DND-41 (cell line): Measurements from ENCODE around the gene ADAMTS19.

Experiments
- ATAC-seq: fragments of 200-7000 bp; cut with Tn5 transposase; 3 replicates; pipeline ENCODE4 v1.9.1; 2021; ENCODE audit warnings: low read depth; ENCODE audit not compliant: insufficient read depth
- DNase-seq: peaks from one replicate; pipeline ENCODE4 v3.0.0-alpha.2; 2020
- H2AFZ ChIP-seq: 2 replicates; pipeline ENCODE4 v1.6.0; 2012; ENCODE audit warnings: low read depth, low read length
- H3K27ac ChIP-seq: 2 replicates; pipeline ENCODE4 v1.5.1; 2012; ENCODE audit warnings: low read length, inconsistent platforms
- H3K27me3 ChIP-seq: fragments of 200-600 bp; sonication (generic); 2 replicates; pipeline ENCODE4 v1.6.0; 2012; ENCODE audit warnings: low read length, mild to moderate bottlenecking, inconsistent platforms; ENCODE audit not compliant: insufficient read depth, poor library complexity
- H3K36me3 ChIP-seq: 2 replicates; pipeline ENCODE4 v1.5.1; 2012; ENCODE audit warnings: low read length, inconsistent platforms; ENCODE audit not compliant: insufficient read depth
- H3K4me1 ChIP-seq: 2 replicates; pipeline ENCODE4 v1.5.1; 2012; ENCODE audit warnings: mild to moderate bottlenecking, low read length; ENCODE audit not compliant: insufficient read depth
- H3K4me2 ChIP-seq: 2 replicates; pipeline ENCODE4 v1.6.0; 2012; ENCODE audit warnings: mild to moderate bottlenecking, moderate library complexity, low read length, inconsistent platforms; ENCODE audit not compliant: insufficient read depth
- H3K4me3 ChIP-seq, 2 experiments: fragments of 200-600 bp in 1 of 2; shearing (Covaris generic) in 1 of 2; 2 replicates each; pipeline ENCODE4 v1.5.1; 2012 to 2016; ENCODE audit warnings: inconsistent platforms in 2 of 2, low read length in 2 of 2, mild to moderate bottlenecking in 2 of 2, low read depth in 1 of 2, moderate library complexity in 1 of 2
- H3K79me2 ChIP-seq: 2 replicates; pipeline ENCODE4 v1.6.0; 2012; ENCODE audit warnings: low read length, inconsistent platforms; ENCODE audit not compliant: insufficient read depth
- H3K9ac ChIP-seq: 2 replicates; pipeline ENCODE4 v1.6.0; 2012; ENCODE audit warnings: low read depth, mild to moderate bottlenecking, inconsistent platforms, low read length, moderate library complexity
- H3K9me3 ChIP-seq: 2 replicates; pipeline ENCODE4 v1.5.1; 2012; ENCODE audit warnings: low read length, moderate library complexity, mild to moderate bottlenecking, inconsistent platforms; ENCODE audit not compliant: insufficient read depth, severe bottlenecking
- H4K20me1 ChIP-seq: 2 replicates; pipeline ENCODE4 v1.6.0; 2012; ENCODE audit warnings: low read length; ENCODE audit not compliant: insufficient read depth
- CTCF ChIP-seq: IDR thresholded peaks from 2 replicates; pipeline ENCODE4 v1.5.1; 2012; ENCODE audit warnings: borderline replicate concordance, low read length, moderate library complexity, mild to moderate bottlenecking; ENCODE audit not compliant: poor library complexity, severe bottlenecking; ENCODE audit errors: extremely low read depth
- EZH2 ChIP-seq: IDR thresholded peaks from 3 replicates; pipeline ENCODE4 v1.6.1; 2012; ENCODE audit warnings: borderline replicate concordance, low read depth, mild to moderate bottlenecking, moderate library complexity, low read length, inconsistent platforms; ENCODE audit not compliant: severe bottlenecking

ADAMTS19 gene

GRCh38 chr5:129509363-129509975 is 49.4 kb downstream of the ADAMTS19 start:
- Histone ChIP-seq H3K27me3 (no peaks in the 10 kb centered on the region), H3K4me3 (no peak overlapping the region), H3K9ac (no peak overlapping the region), H3K79me2 (no peaks in the 10 kb centered on the region), H2AFZ (no peak overlapping the region), H4K20me1 (no peaks in the 10 kb centered on the region), H3K9me3 (no peaks in the 10 kb centered on the region), H3K4me1 (no peaks in the 10 kb centered on the region), H3K27ac (no peak overlapping the region), H3K36me3 (no peaks in the 10 kb centered on the region), H3K4me2 (no peak overlapping the region)
- DNase-seq (no peak), ATAC-seq (no peak)
- TF ChIP-seq CTCF: no peak
- no peak for TF ChIP-seq EZH2

GRCh38 chr5:129511291-129511690 is 51.2 kb downstream of the ADAMTS19 start:
- H3K27me3 ChIP-seq: no peaks in the 10 kb centered on the region
- no peak overlapping the region for H2AFZ ChIP-seq
- no peaks in the 10 kb centered on the region for H3K79me2 ChIP-seq
- ATAC-seq (no peak), DNase-seq (no peak)
- TF ChIP-seq CTCF: no peak
- no peak for TF ChIP-seq EZH2
- no peaks in the 10 kb centered on the region for H3K4me1 ChIP-seq
- H3K9ac ChIP-seq: no peak overlapping the region
- H3K27ac ChIP-seq: no peak overlapping the region
- H3K36me3 ChIP-seq: no peaks in the 10 kb centered on the region
- no peaks in the 10 kb centered on the region for H3K9me3 ChIP-seq
- H3K4me2 ChIP-seq: no peak overlapping the region
- H3K4me3 ChIP-seq: no peak overlapping the region
- H4K20me1 ChIP-seq: no peaks in the 10 kb centered on the region

DNA sequence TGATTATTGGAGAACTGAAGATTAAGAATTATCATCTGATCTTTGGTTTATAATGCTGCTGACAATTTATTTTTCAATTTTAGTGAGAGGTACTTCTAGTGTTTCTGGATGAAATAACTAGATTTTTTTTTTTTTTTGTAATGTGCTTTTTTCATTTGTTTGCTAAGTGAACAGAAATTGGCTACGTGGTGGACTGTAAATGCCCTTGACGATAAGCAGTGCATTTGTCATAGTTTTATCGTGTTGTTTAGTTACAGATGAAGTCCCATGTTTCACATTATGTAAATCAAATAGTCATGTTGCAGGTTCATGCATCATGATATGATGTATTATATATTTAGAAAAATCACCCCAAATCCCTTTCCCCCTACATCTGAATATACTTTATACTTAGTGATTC is 81.0 kb downstream of the ADAMTS19 start:
- Histone ChIP-seq H2AFZ (no peak overlapping the region), H3K9me3 (no peaks in the 10 kb centered on the region)
- DNase-seq: no peak

More for the DNA sequence above, 81.0 kb downstream of the ADAMTS19 start:
- Histone ChIP-seq H3K4me1 (no peaks in the 10 kb centered on the region), H3K9ac (no peak overlapping the region), H3K79me2 (no peaks in the 10 kb centered on the region), H3K27ac (no peak overlapping the region), H3K27me3 (no peaks in the 10 kb centered on the region), H3K4me2 (no peak overlapping the region), H4K20me1 (no peaks in the 10 kb centered on the region), H3K4me3 (no peak overlapping the region), H3K36me3 (no peaks in the 10 kb centered on the region)
- ATAC-seq: no peak
- no peak for TF ChIP-seq CTCF
- no peak for TF ChIP-seq EZH2
